GM23248 (cell line): ENCODE data around the gene REPS1. TPM values are rescaled to one million over a fixed set of nuclear protein-coding genes. Genes with fewer than 3 reads are reported as not detected.

Source experiments
- DNase-seq: peaks from one replicate; pipeline ENCODE4 v3.0.0-alpha.2; 2015
- H2AFZ ChIP-seq: fragments of 200-600 bp; sonication (generic); 2 replicates; pipeline ENCODE4 v1.6.1; 2016; ENCODE audit warnings: antibody characterized with exemption
- H3F3A ChIP-seq: fragments of 200-600 bp; sonication (generic); 2 replicates; pipeline ENCODE4 v1.6.1; 2016; ENCODE audit warnings: mild to moderate bottlenecking, antibody characterized with exemption, mixed run types; ENCODE audit not compliant: insufficient read depth
- H3K27ac ChIP-seq: fragments of 200-600 bp; sonication (generic); 2 replicates; pipeline ENCODE4 v1.5.1; 2016; ENCODE audit warnings: mild to moderate bottlenecking
- H3K27me3 ChIP-seq: fragments of 200-600 bp; sonication (generic); replicated peaks from 2 replicates; pipeline ENCODE4 v1.6.1; 2016; ENCODE audit warnings: mild to moderate bottlenecking; ENCODE audit not compliant: insufficient read depth
- H3K36me3 ChIP-seq: fragments of 200-600 bp; sonication (generic); 2 replicates; pipeline ENCODE4 v1.6.1; 2016; ENCODE audit warnings: low read depth, mild to moderate bottlenecking
- H3K4me1 ChIP-seq: fragments of 200-600 bp; sonication (generic); 2 replicates; pipeline ENCODE4 v1.6.1; 2016; ENCODE audit warnings: mild to moderate bottlenecking; ENCODE audit not compliant: insufficient read depth
- H3K4me2 ChIP-seq: fragments of 200-600 bp; sonication (generic); one replicate; pipeline ENCODE4 v1.6.1; 2016; ENCODE audit warnings: mild to moderate bottlenecking; ENCODE audit not compliant: unreplicated experiment
- H3K4me3 ChIP-seq: fragments of 200-600 bp; sonication (generic); 2 replicates; pipeline ENCODE4 v1.5.1; 2016; ENCODE audit warnings: mild to moderate bottlenecking
- H3K79me2 ChIP-seq: fragments of 200-600 bp; sonication (generic); 2 replicates; pipeline ENCODE4 v1.6.1; 2016; ENCODE audit warnings: mild to moderate bottlenecking; ENCODE audit not compliant: insufficient read depth
- H3K9ac ChIP-seq: fragments of 200-600 bp; sonication (generic); 2 replicates; pipeline ENCODE4 v1.6.1; 2016; ENCODE audit warnings: mild to moderate bottlenecking
- H3K9me2 ChIP-seq: fragments of 200-600 bp; sonication (generic); 2 replicates; pipeline ENCODE4 v1.6.1; 2016; ENCODE audit warnings: mixed run types, mild to moderate bottlenecking, moderate library complexity; ENCODE audit not compliant: insufficient read depth
- H3K9me3 ChIP-seq: fragments of 200-600 bp; sonication (generic); one replicate; pipeline ENCODE4 v1.6.1; 2017; ENCODE audit warnings: low read depth
- H4K20me1 ChIP-seq: fragments of 200-600 bp; sonication (generic); 2 replicates; pipeline ENCODE4 v1.6.0; 2016; ENCODE audit not compliant: insufficient read depth
- EZH2 ChIP-seq: fragments of 200-600 bp; sonication (generic); IDR thresholded peaks from 2 replicates; pipeline ENCODE4 v1.6.1; 2018; ENCODE audit warnings: antibody characterized with exemption, mild to moderate bottlenecking; ENCODE audit not compliant: insufficient read depth, poor library complexity, severe bottlenecking
- EZH2phosphoT487 ChIP-seq: fragments of 200-600 bp; sonication (generic); IDR thresholded peaks from 2 replicates; pipeline ENCODE4 v1.6.1; 2018; ENCODE audit warnings: antibody characterized with exemption, moderate library complexity, mild to moderate bottlenecking, low read depth; ENCODE audit not compliant: insufficient read depth
- WGBS, 2 experiments: methylation state at CpG; one replicate each; pipeline ENCODE4 v1.1.6; 2015 to 2017; ENCODE audit warnings: low lambda C conversion rate in 2 of 2, low coverage in 1 of 2; ENCODE audit errors: missing lambda C conversion rate in 2 of 2; 5-methylcytosine and 5-hydroxymethylcytosine counted together
- in situ Hi-C: fragments of 300-500 bp; cut with MboI; formaldehyde crosslinking; loops from 2 replicates; pipeline ENCODE4 v1.15.0; 2020
- polyA plus RNA-seq: library from polyadenylated mRNA; unstranded; fragments of >200 nt; fragmentation: Nextera tagmentation; extraction: Ambion mirVana; gene quantifications from 2 replicates; pipeline ENCODE4 v1.2.1, GENCODE V29; 2016
- total RNA-seq: library from RNA; depleted of rRNA; stranded (reverse); fragments of >200 nt; shearing (Covaris generic); gene quantifications from 2 replicates; pipeline ENCODE4 v1.2.3, GENCODE V29; 2014

Gene REPS1
- total and polyA plus RNA-seq, 2 experiments from 2014 or later: 13.1 to 21.1 TPM

- Histone ChIP-seq H3K36me3 (no peaks in the 10 kb centered on the region), H3K79me2 (no peaks in the 10 kb centered on the region), H3F3A (no peaks in the 10 kb centered on the region), H3K27me3 (no peaks in the 10 kb centered on the region), H3K9ac (no peak overlapping the region), H3K27ac (no peak overlapping the region), H3K9me3 (no peaks in the 10 kb centered on the region), H4K20me1 (no peaks in the 10 kb centered on the region), H3K4me1 (no peaks in the 10 kb centered on the region), H3K9me2 (no peaks in the 10 kb centered on the region), H3K4me2 (no peak overlapping the region), H2AFZ (no peak overlapping the region), H3K4me3 (no peak overlapping the region)
- no peak for TF ChIP-seq EZH2
- TF ChIP-seq EZH2phosphoT487: no peak
- no peak for DNase-seq
- WGBS, 2 experiments: 96 to 100% methylated on average over 1 of the region's 1 CpG
- in situ Hi-C loops: no loop called here
These were observed 19.4 kb upstream of the REPS1 start for GRCh38 chr6:139007428-139007827.

- Histone ChIP-seq H4K20me1 (no peaks in the 10 kb centered on the region), H3F3A (no peaks in the 10 kb centered on the region), H3K9ac (no peak overlapping the region), H3K9me3 (no peaks in the 10 kb centered on the region), H3K27me3 (no peaks in the 10 kb centered on the region), H3K4me3 (no peak overlapping the region), H3K27ac (no peak overlapping the region), H3K36me3 (no peaks in the 10 kb centered on the region), H3K79me2 (no peaks in the 10 kb centered on the region), H2AFZ (no peak overlapping the region; the same call in 1 of the 2 replicates), H3K9me2 (no peaks in the 10 kb centered on the region), H3K4me2 (no peak overlapping the region), H3K4me1 (no peaks in the 10 kb centered on the region)
- no peak for TF ChIP-seq EZH2phosphoT487
- no peak for TF ChIP-seq EZH2
- 51 to 62% methylated on average over 3 of the region's 3 CpGs for WGBS, 2 experiments
- in situ Hi-C loops: no loop called here
- DNase-seq: no peak
These were observed 18.4 kb upstream of the REPS1 start for GRCh38 chr6:139006477-139006876.

GRCh38 chr6:139003751-139004150 is 15.7 kb upstream of the REPS1 start:
- Histone ChIP-seq H2AFZ (no peak overlapping the region), H3K4me1 (no peaks in the 10 kb centered on the region), H3K27me3 (no peaks in the 10 kb centered on the region), H3K9me3 (no peaks in the 10 kb centered on the region), H3K4me2 (no peak overlapping the region), H3K4me3 (no peak overlapping the region), H3K79me2 (no peaks in the 10 kb centered on the region), H3K9me2 (no peaks in the 10 kb centered on the region), H3F3A (no peaks in the 10 kb centered on the region), H4K20me1 (no peaks in the 10 kb centered on the region), H3K36me3 (no peaks in the 10 kb centered on the region), H3K9ac (no peak overlapping the region), H3K27ac (no peak overlapping the region)
- TF ChIP-seq EZH2phosphoT487 (no peak), EZH2 (no peak)
- DNase-seq: no peak
- in situ Hi-C loops: no loop called here

- in situ Hi-C loops: no loop called here
- 72 to 77% methylated on average over 4 of the region's 4 CpGs for WGBS, 2 experiments
- no peaks in the 10 kb centered on the region for H3K4me1 ChIP-seq
- no peaks in the 10 kb centered on the region for H3K27me3 ChIP-seq
- no peaks in the 10 kb centered on the region for H3F3A ChIP-seq
- H3K4me2 ChIP-seq: no peak overlapping the region
- H3K4me3 ChIP-seq: no peak overlapping the region
- no peak overlapping the region for H3K27ac ChIP-seq
- H3K9ac ChIP-seq: no peak overlapping the region
- no peak for DNase-seq
- TF ChIP-seq EZH2phosphoT487 (no peak), EZH2 (no peak)
- H2AFZ ChIP-seq: no peak overlapping the region
- no peaks in the 10 kb centered on the region for H3K9me3 ChIP-seq
- no peaks in the 10 kb centered on the region for H3K36me3 ChIP-seq
- H4K20me1 ChIP-seq: no peaks in the 10 kb centered on the region
- H3K9me2 ChIP-seq: peaks cover 3% of the 10 kb centered on the region; the same call in 1 of the 2 replicates
- H3K79me2 ChIP-seq: no peaks in the 10 kb centered on the region
These were observed 12.1 kb upstream of the REPS1 start for GRCh38 chr6:138999949-139000725.
